ENCODE measurements around the gene MRPS12.

The MRPS12 gene

GRCh38 chr19:38922482-38922881, 8.3 kb upstream of the MRPS12 start:
- 96% methylated on average over 5 of the region's 5 CpGs for WGBS (ENCODE audit: insufficient coverage)
- peaks cover 4 to 41% (median 27%) of the 10 kb centered on the region in 4 experiments for H3K36me3 ChIP-seq (ENCODE audit: control insufficient read depth in 4 of 4, insufficient read depth in 4 of 4, low read length in 3 of 4)
- POLR2A ChIA-PET: interaction anchor here (0.7 kb wide), 1 partner anchor 15 kb away, joined by 5 read pairs; no protein-coding TSS in a partner anchor

GRCh38 chr19:38924388-38924787, 6.4 kb upstream of the MRPS12 start:
- no peak for DNase-seq
- Histone ChIP-seq H3K4me3 (ENCODE audit: control insufficient read depth in 1 of 7, extremely low read depth in 1 of 7, insufficient read depth in 4 of 7, low read depth in 2 of 7, low read length in 6 of 7) (no peak overlapping the region), H3K27ac (ENCODE audit: insufficient read depth in 1 of 2, low read depth in 1 of 2, low read length in 2 of 2, poor library complexity in 1 of 2, severe bottlenecking in 2 of 2) (no peak overlapping the region), H3K27me3 (replicated peaks in 2 of 5; ENCODE audit: control insufficient read depth in 4 of 5, insufficient read depth in 5 of 5, low read length in 4 of 5) (no peaks in the 10 kb centered on the region), H3K9me3 (ENCODE audit: control extremely low read depth in 1 of 5, control insufficient read depth in 4 of 5, insufficient read depth in 2 of 5, low read depth in 1 of 5, low read length in 4 of 5) (peaks cover 0 to 2% (median 0%) of the 10 kb centered on the region in 5 experiments), H3K36me3 (ENCODE audit: control insufficient read depth in 4 of 4, insufficient read depth in 4 of 4, low read length in 3 of 4) (peaks cover 4 to 39% (median 27%) of the 10 kb centered on the region in 4 experiments), H3K4me1 (ENCODE audit: control extremely low read depth in 1 of 4, control insufficient read depth in 4 of 4, insufficient read depth in 4 of 4, low read length in 3 of 4) (peaks cover 0 to 3% (median 2%) of the 10 kb centered on the region in 4 experiments)
- ChIA-PET POLR2A (no interaction called here), CTCF (no interaction called here)
- 96% methylated on average over 7 of the region's 7 CpGs for WGBS (ENCODE audit: insufficient coverage)

More at GRCh38 chr19:38922482-38922881, 8.3 kb upstream of the MRPS12 start:
- Histone ChIP-seq H3K4me3 (ENCODE audit: control insufficient read depth in 1 of 7, extremely low read depth in 1 of 7, insufficient read depth in 4 of 7, low read depth in 2 of 7, low read length in 6 of 7) (no peak overlapping the region), H3K4me1 (ENCODE audit: control extremely low read depth in 1 of 4, control insufficient read depth in 4 of 4, insufficient read depth in 4 of 4, low read length in 3 of 4) (no peaks in the 10 kb centered on the region), H3K9me3 (ENCODE audit: control extremely low read depth in 1 of 5, control insufficient read depth in 4 of 5, insufficient read depth in 2 of 5, low read depth in 1 of 5, low read length in 4 of 5) (peaks cover 0 to 2% (median 0%) of the 10 kb centered on the region in 5 experiments), H3K27me3 (replicated peaks in 2 of 5; ENCODE audit: control insufficient read depth in 4 of 5, insufficient read depth in 5 of 5, low read length in 4 of 5) (no peaks in the 10 kb centered on the region), H3K27ac (ENCODE audit: insufficient read depth in 1 of 2, low read depth in 1 of 2, low read length in 2 of 2, poor library complexity in 1 of 2, severe bottlenecking in 2 of 2) (no peak overlapping the region)
- no peak for DNase-seq
- CTCF ChIA-PET: no interaction called here

GRCh38 chr19:38928391-38929001, 2.2 kb upstream of the MRPS12 start:
- CTCF ChIA-PET: interaction anchor here (0.7 to 3.8 kb wide), 6 partner anchors 23 to 294 kb away, joined by 3 to 15 read pairs (median 4); partner anchors contain the start of gene RINL
- POLR2A ChIA-PET: no interaction called here
- H3K4me3 ChIP-seq (ENCODE audit: control insufficient read depth in 1 of 7, extremely low read depth in 1 of 7, insufficient read depth in 4 of 7, low read depth in 2 of 7, low read length in 6 of 7): no peak overlapping the region
- H3K27me3 ChIP-seq (replicated peaks in 2 of 5; ENCODE audit: control insufficient read depth in 4 of 5, insufficient read depth in 5 of 5, low read length in 4 of 5): no peaks in the 10 kb centered on the region
- H3K36me3 ChIP-seq (ENCODE audit: control insufficient read depth in 4 of 4, insufficient read depth in 4 of 4, low read length in 3 of 4): peaks cover 10 to 34% (median 22%) of the 10 kb centered on the region in 4 experiments
- peaks cover 5 to 24% (median 20%) of the 10 kb centered on the region in 4 experiments for H3K4me1 ChIP-seq (ENCODE audit: control extremely low read depth in 1 of 4, control insufficient read depth in 4 of 4, insufficient read depth in 4 of 4, low read length in 3 of 4)
- H3K9me3 ChIP-seq (ENCODE audit: control extremely low read depth in 1 of 5, control insufficient read depth in 4 of 5, insufficient read depth in 2 of 5, low read depth in 1 of 5, low read length in 4 of 5): no peaks in the 10 kb centered on the region
- no peak for DNase-seq
- no peak overlapping the region for H3K27ac ChIP-seq (ENCODE audit: insufficient read depth in 1 of 2, low read depth in 1 of 2, low read length in 2 of 2, poor library complexity in 1 of 2, severe bottlenecking in 2 of 2)
- WGBS (ENCODE audit: insufficient coverage): 100% methylated on average over 1 of the region's 4 CpGs

GRCh38 chr19:38929929-38930775, 592 bp upstream of the MRPS12 start, which contains the start of gene SARS2:
Gene SARS2 (minus strand): TSS chr19:38930763. CDS start chr19:38930736, 27 bp downstream.
- ChIA-PET POLR2A (no interaction called here), CTCF (interaction anchor here (0.6 to 3.8 kb wide), 28 partner anchors 10 to 237 kb away, joined by 3 to 15 read pairs (median 4); partner anchors contain the start of genes ECH1, NFKBIB and RINL)
- H3K4me1 ChIP-seq (ENCODE audit: control extremely low read depth in 1 of 4, control insufficient read depth in 4 of 4, insufficient read depth in 4 of 4, low read length in 3 of 4): peaks cover 5 to 24% (median 20%) of the 10 kb centered on the region in 4 experiments
- DNase-seq: peak; percentile 94 to 96 (median 96)
- peaks cover 5 to 35% (median 18%) of the 10 kb centered on the region in 4 experiments for H3K36me3 ChIP-seq (ENCODE audit: control insufficient read depth in 4 of 4, insufficient read depth in 4 of 4, low read length in 3 of 4)
- peak within 1 kb of the TSS; percentile 68 to 97 (median 93) for H3K4me3 ChIP-seq (ENCODE audit: control insufficient read depth in 1 of 7, extremely low read depth in 1 of 7, insufficient read depth in 4 of 7, low read depth in 2 of 7, low read length in 6 of 7)
- WGBS (ENCODE audit: insufficient coverage): 2% methylated on average over 49 of the region's 49 CpGs
- no peaks in the 10 kb centered on the region for H3K27me3 ChIP-seq (replicated peaks in 2 of 5; ENCODE audit: control insufficient read depth in 4 of 5, insufficient read depth in 5 of 5, low read length in 4 of 5)
- peaks cover 0 to 8% (median 6%) of the 10 kb centered on the region in 5 experiments for H3K9me3 ChIP-seq (ENCODE audit: control extremely low read depth in 1 of 5, control insufficient read depth in 4 of 5, insufficient read depth in 2 of 5, low read depth in 1 of 5, low read length in 4 of 5)
- peak within 1 kb of the TSS; percentile 75 to 89 for H3K27ac ChIP-seq (ENCODE audit: insufficient read depth in 1 of 2, low read depth in 1 of 2, low read length in 2 of 2, poor library complexity in 1 of 2, severe bottlenecking in 2 of 2)

GRCh38 chr19:38931521-38931793, 713 bp downstream of the MRPS12 start:
- no peak for DNase-seq
- CTCF ChIA-PET: interaction anchor here (1.3 to 3.8 kb wide), 5 partner anchors 31 to 238 kb away, joined by 4 to 15 read pairs (median 6); partner anchors contain the start of gene RINL
- Histone ChIP-seq H3K27ac (ENCODE audit: insufficient read depth in 1 of 2, low read depth in 1 of 2, low read length in 2 of 2, poor library complexity in 1 of 2, severe bottlenecking in 2 of 2) (peak overlapping the region; percentile 75 to 89), H3K9me3 (ENCODE audit: control extremely low read depth in 1 of 5, control insufficient read depth in 4 of 5, insufficient read depth in 2 of 5, low read depth in 1 of 5, low read length in 4 of 5) (peaks cover 0 to 11% (median 6%) of the 10 kb centered on the region in 5 experiments), H3K4me3 (ENCODE audit: control insufficient read depth in 1 of 7, extremely low read depth in 1 of 7, insufficient read depth in 4 of 7, low read depth in 2 of 7, low read length in 6 of 7) (peak overlapping the region; percentile 68 to 97 (median 93)), H3K4me1 (ENCODE audit: control extremely low read depth in 1 of 4, control insufficient read depth in 4 of 4, insufficient read depth in 4 of 4, low read length in 3 of 4) (peaks cover 5 to 24% (median 20%) of the 10 kb centered on the region in 4 experiments), H3K27me3 (replicated peaks in 2 of 5; ENCODE audit: control insufficient read depth in 4 of 5, insufficient read depth in 5 of 5, low read length in 4 of 5) (no peaks in the 10 kb centered on the region), H3K36me3 (ENCODE audit: control insufficient read depth in 4 of 4, insufficient read depth in 4 of 4, low read length in 3 of 4) (peaks cover 0 to 24% (median 11%) of the 10 kb centered on the region in 4 experiments)
- no CpG with 5 or more reads among the region's 8 CpGs for WGBS (ENCODE audit: insufficient coverage)
- POLR2A ChIA-PET: no interaction called here

- Histone ChIP-seq H3K27me3 (replicated peaks in 2 of 5; ENCODE audit: control insufficient read depth in 4 of 5, insufficient read depth in 5 of 5, low read length in 4 of 5) (no peaks in the 10 kb centered on the region), H3K4me3 (ENCODE audit: control insufficient read depth in 1 of 7, extremely low read depth in 1 of 7, insufficient read depth in 4 of 7, low read depth in 2 of 7, low read length in 6 of 7) (no peak overlapping the region), H3K27ac (ENCODE audit: insufficient read depth in 1 of 2, low read depth in 1 of 2, low read length in 2 of 2, poor library complexity in 1 of 2, severe bottlenecking in 2 of 2) (no peak overlapping the region), H3K9me3 (ENCODE audit: control extremely low read depth in 1 of 5, control insufficient read depth in 4 of 5, insufficient read depth in 2 of 5, low read depth in 1 of 5, low read length in 4 of 5) (peaks cover 0 to 11% (median 6%) of the 10 kb centered on the region in 5 experiments), H3K36me3 (ENCODE audit: control insufficient read depth in 4 of 4, insufficient read depth in 4 of 4, low read length in 3 of 4) (peaks cover 0 to 24% (median 11%) of the 10 kb centered on the region in 4 experiments), H3K4me1 (ENCODE audit: control extremely low read depth in 1 of 4, control insufficient read depth in 4 of 4, insufficient read depth in 4 of 4, low read length in 3 of 4) (peaks cover 5 to 24% (median 20%) of the 10 kb centered on the region in 4 experiments)
- POLR2A ChIA-PET: no interaction called here
- DNase-seq: peak; percentile 73 to 83 (median 81)
- CTCF ChIA-PET: interaction anchor here (0.7 to 1.4 kb wide), 8 partner anchors 15 to 299 kb away, joined by 3 to 4 read pairs (median 3); partner anchors contain the start of gene CAPN12
- 99% methylated on average over 21 of the region's 29 CpGs for WGBS (ENCODE audit: insufficient coverage)
These were observed 1.9 kb downstream of the MRPS12 start for GRCh38 chr19:38932425-38933179.
